Gastrocnemius medialis (tissue), 4 donors: ENCODE data around the gene IER5. TPM values are rescaled to one million over a fixed set of nuclear protein-coding genes. Genes with fewer than 3 reads are reported as not detected.
A peak's percentile ranks its signal among the peaks of the same experiment; 100 is the strongest.

ENCODE experiments used
- ATAC-seq, 2 donors: fragments of 150-250 bp; one replicate each; pipeline ENCODE4 v1.9.1; 2016
- DNase-seq, 2 donors: peaks; one replicate each; pipeline ENCODE4 v3.0.0-alpha.2; 2019
- H3K27ac ChIP-seq, 4 donors: fragments of 200-600 bp; sonication (generic); 1 replicate in 1 of 4; 2 replicates in 3 of 4; pipeline ENCODE4 v1.5.1; 2016 to 2018; ENCODE audit warnings: mild to moderate bottlenecking in 2 of 4, moderate library complexity in 1 of 4
- H3K27me3 ChIP-seq, 3 donors: fragments of 200-600 bp; sonication (generic) in 2 of 3; 1 replicate in 1 of 3; 2 replicates in 2 of 3; pipeline versions ENCODE4 v1.5.1 to v1.6.0; 2016 to 2019; ENCODE audit warnings: mild to moderate bottlenecking in 1 of 3, moderate library complexity in 1 of 3
- H3K36me3 ChIP-seq, 2 donors: fragments of 200-600 bp; sonication (generic) in 1 of 2; one replicate each; pipeline ENCODE4 v1.5.1; 2017 to 2018
- H3K4me1 ChIP-seq, 2 donors: fragments of 200-600 bp; sonication (generic) in 1 of 2; one replicate each; pipeline ENCODE4 v1.5.1; 2016 to 2017; ENCODE audit warnings: mild to moderate bottlenecking in 2 of 2
- H3K4me3 ChIP-seq, 4 donors: fragments of 200-600 bp; sonication (generic) in 3 of 4; 1 replicate in 1 of 4; 2 replicates in 3 of 4; pipeline ENCODE4 v1.5.1; 2016 to 2019; ENCODE audit warnings: mild to moderate bottlenecking in 2 of 4
- H3K9me3 ChIP-seq, 3 donors: fragments of 200-600 bp; sonication (generic) in 2 of 3; 1 replicate in 1 of 3; 2 replicates in 2 of 3; pipeline ENCODE4 v1.5.1; 2016 to 2019
- CTCF ChIP-seq, 5 experiments: fragments of 450-650 bp in 3 of 5; fragments of 200-600 bp in 2 of 5; sonication (generic) in 2 of 5; IDR thresholded peaks in 4 of 5; conservative IDR thresholded peaks in 1 of 5; 1 replicate in 4 of 5; 2 replicates in 1 of 5; pipeline ENCODE4 v1.5.1; 2016 to 2019; ENCODE audit warnings: antibody characterized with exemption in 5 of 5, mild to moderate bottlenecking in 3 of 5, moderate library complexity in 3 of 5
- POLR2A ChIP-seq, 2 donors: fragments of 450-650 bp; IDR thresholded peaks; one replicate each; pipeline ENCODE4 v1.6.1; 2017; ENCODE audit warnings: antibody characterized with exemption in 2 of 2, mild to moderate bottlenecking in 2 of 2, moderate library complexity in 2 of 2
- in situ Hi-C, 4 donors: fragments of 200-750 bp; cut with MboI; loops; one replicate each; pipeline versions ENCODE4 v1.15.0 to v1.8.0; 2017; ENCODE audit warnings: low sequenced_read_pairs in 4 of 4
- intact Hi-C: fragments of 100-400 bp; cut with DNase I; formaldehyde crosslinking; loops from one replicate; pipeline ENCODE4 v1.15.1; 2023; ENCODE audit warnings: low total_unique reads
- total RNA-seq, 4 donors: library from RNA; depleted of rRNA; stranded (reverse); fragments of >200 nt; gene quantifications; one replicate each; pipeline versions ENCODE4 v1.1.0 to v1.2.3, GENCODE V29; 2016

The IER5 gene
- total RNA-seq, 4 donors from 2014 or later, result 18.7 to 39.8 (median 26.1) TPM

GRCh38 chr1:181119093-181119989, 30.8 kb downstream of the IER5 start:
- ATAC-seq, result no peak
- Histone ChIP-seq H3K4me3 (no peak overlapping the region), H3K4me1 (no peaks in the 10 kb centered on the region), H3K27ac (no peak overlapping the region), H3K27me3 (no peaks in the 10 kb centered on the region), H3K36me3 (no peaks in the 10 kb centered on the region), H3K9me3 (no peaks in the 10 kb centered on the region)
- intact Hi-C loops (no loop called here), in situ Hi-C loops (no loop called here)
- no peak for TF ChIP-seq CTCF (IDR thresholded peaks at IDR 0.05 in 4 of 5, conservative IDR thresholded peaks at IDR 0.05 in 1 of 5)
- TF ChIP-seq POLR2A (IDR thresholded peaks at IDR 0.05), result no peak
- DNase-seq, result no peak

- ATAC-seq, result no peak
- no peaks in the 10 kb centered on the region for H3K4me1 ChIP-seq
- in situ Hi-C loops (no loop called here), intact Hi-C loops (no loop called here)
- H3K4me3 ChIP-seq, result no peak overlapping the region
- no peak for DNase-seq
- H3K36me3 ChIP-seq, result no peaks in the 10 kb centered on the region
- no peak overlapping the region for H3K27ac ChIP-seq
- no peaks in the 10 kb centered on the region for H3K9me3 ChIP-seq
- no peaks in the 10 kb centered on the region for H3K27me3 ChIP-seq
- no peak for TF ChIP-seq POLR2A (IDR thresholded peaks at IDR 0.05)
- TF ChIP-seq CTCF (IDR thresholded peaks at IDR 0.05 in 4 of 5, conservative IDR thresholded peaks at IDR 0.05 in 1 of 5), result no peak
These were observed 32.4 kb downstream of the IER5 start for GRCh38 chr1:181120924-181121323.

GRCh38 chr1:181121498-181121897, 33.0 kb downstream of the IER5 start:
- Histone ChIP-seq H3K27ac (no peak overlapping the region), H3K4me1 (no peaks in the 10 kb centered on the region), H3K36me3 (no peaks in the 10 kb centered on the region), H3K4me3 (no peak overlapping the region), H3K27me3 (no peaks in the 10 kb centered on the region), H3K9me3 (no peaks in the 10 kb centered on the region)
- ATAC-seq (no peak), DNase-seq (no peak)
- TF ChIP-seq CTCF (IDR thresholded peaks at IDR 0.05 in 4 of 5, conservative IDR thresholded peaks at IDR 0.05 in 1 of 5) (no peak), POLR2A (IDR thresholded peaks at IDR 0.05) (no peak)
- in situ Hi-C loops, result no loop called here
- intact Hi-C loops, result no loop called here

GRCh38 chr1:181122222-181122621, 33.7 kb downstream of the IER5 start:
- in situ Hi-C loops, result no loop called here
- ATAC-seq (peak; percentile 62 to 84), DNase-seq (peak in 1 of 2 donors; percentile 60)
- Histone ChIP-seq H3K9me3 (no peaks in the 10 kb centered on the region), H3K36me3 (no peaks in the 10 kb centered on the region), H3K4me1 (no peaks in the 10 kb centered on the region), H3K27ac (peak overlapping the region in 1 of 4 donors; percentile 14), H3K27me3 (no peaks in the 10 kb centered on the region), H3K4me3 (no peak overlapping the region)
- TF ChIP-seq POLR2A (IDR thresholded peaks at IDR 0.05), result no peak
- no peak for TF ChIP-seq CTCF (IDR thresholded peaks at IDR 0.05 in 4 of 5, conservative IDR thresholded peaks at IDR 0.05 in 1 of 5)
- intact Hi-C loops, result no loop called here
